ENCODE measurements around the gene RBMS1.

RBMS1 gene

GRCh38 chr2:160427629-160428404, 65.8 kb downstream of the RBMS1 start:
- peak; percentile 41 to 65 for DNase-seq (ENCODE audit: low read depth in 1 of 2, low spot score in 1 of 2)
- no peaks in the 10 kb centered on the region for H3K27me3 ChIP-seq (ENCODE audit: insufficient read depth, poor library complexity, severe bottlenecking)
- no peak overlapping the region; the same call in 1 of the 2 replicates for H3K4me3 ChIP-seq (replicated peaks; ENCODE audit: insufficient read depth, low read length)
- H3K27ac ChIP-seq (replicated peaks), result peak overlapping the region; percentile 70
- TF ChIP-seq SPI1 (IDR thresholded peaks at IDR 0.05; ENCODE audit: borderline replicate concordance, low read depth), result peak; percentile 53; the same call in 1 of the 2 replicates
- TF ChIP-seq REST (IDR thresholded peaks at IDR 0.05; ENCODE audit: insufficient replicate concordance, low read depth), result no peak
- no peak for TF ChIP-seq POLR2AphosphoS5 (IDR thresholded peaks at IDR 0.05; ENCODE audit: low read depth)

GRCh38 chr2:160426604-160427003, 67.0 kb downstream of the RBMS1 start:
- TF ChIP-seq GABPA (IDR thresholded peaks at IDR 0.05; ENCODE audit: low read depth), result no peak
- TF ChIP-seq SPI1 (IDR thresholded peaks at IDR 0.05; ENCODE audit: borderline replicate concordance, low read depth), result no peak
- no peak for TF ChIP-seq CTCF (IDR thresholded peaks at IDR 0.05; ENCODE audit: insufficient read depth, low read length)
- no peak for TF ChIP-seq REST (IDR thresholded peaks at IDR 0.05; ENCODE audit: insufficient replicate concordance, low read depth)
- no peak for TF ChIP-seq POLR2AphosphoS5 (IDR thresholded peaks at IDR 0.05; ENCODE audit: low read depth)
- Histone ChIP-seq H3K27ac (replicated peaks) (no peak overlapping the region), H3K4me3 (replicated peaks; ENCODE audit: insufficient read depth, low read length) (no peak overlapping the region), H3K27me3 (ENCODE audit: insufficient read depth, poor library complexity, severe bottlenecking) (no peaks in the 10 kb centered on the region)
- DNase-seq (ENCODE audit: low read depth in 1 of 2, low spot score in 1 of 2), result no peak

- no peaks in the 10 kb centered on the region for H3K27me3 ChIP-seq (ENCODE audit: insufficient read depth, poor library complexity, severe bottlenecking)
- no peak for TF ChIP-seq GABPA (IDR thresholded peaks at IDR 0.05; ENCODE audit: low read depth)
- no peak for TF ChIP-seq CTCF (IDR thresholded peaks at IDR 0.05; ENCODE audit: insufficient read depth, low read length)
- no peak for TF ChIP-seq SPI1 (IDR thresholded peaks at IDR 0.05; ENCODE audit: borderline replicate concordance, low read depth)
- no peak for TF ChIP-seq REST (IDR thresholded peaks at IDR 0.05; ENCODE audit: insufficient replicate concordance, low read depth)
- no peak for TF ChIP-seq POLR2AphosphoS5 (IDR thresholded peaks at IDR 0.05; ENCODE audit: low read depth)
- H3K4me3 ChIP-seq (replicated peaks; ENCODE audit: insufficient read depth, low read length), result no peak overlapping the region
- no peak overlapping the region for H3K27ac ChIP-seq (replicated peaks)
- peak in 1 of 2 experiments; percentile 35 for DNase-seq (ENCODE audit: low read depth in 1 of 2, low spot score in 1 of 2)
Measured at GRCh38 chr2:160425434-160426151, 68.0 kb downstream of the RBMS1 start.

All from HL-60 (cell line).